A549 treated with GW870086 at 1 μM for 4 hours (cell line): ENCODE measurements around the gene AHCY. TPM values are rescaled to one million over a fixed set of nuclear protein-coding genes. Genes with fewer than 3 reads are reported as not detected.

ENCODE experiments used
- total RNA-seq: library from RNA; stranded (reverse); fragments of 200-300 nt; extraction: Qiagen RNA extraction; gene quantifications from 5 replicates; pipeline ENCODE4 v1.2.3, GENCODE V29; 2022; ENCODE audit warnings: low read depth

The AHCY gene
- 302 to 333 TPM (median 329 TPM) in 5 replicates for total RNA-seq

DNA sequence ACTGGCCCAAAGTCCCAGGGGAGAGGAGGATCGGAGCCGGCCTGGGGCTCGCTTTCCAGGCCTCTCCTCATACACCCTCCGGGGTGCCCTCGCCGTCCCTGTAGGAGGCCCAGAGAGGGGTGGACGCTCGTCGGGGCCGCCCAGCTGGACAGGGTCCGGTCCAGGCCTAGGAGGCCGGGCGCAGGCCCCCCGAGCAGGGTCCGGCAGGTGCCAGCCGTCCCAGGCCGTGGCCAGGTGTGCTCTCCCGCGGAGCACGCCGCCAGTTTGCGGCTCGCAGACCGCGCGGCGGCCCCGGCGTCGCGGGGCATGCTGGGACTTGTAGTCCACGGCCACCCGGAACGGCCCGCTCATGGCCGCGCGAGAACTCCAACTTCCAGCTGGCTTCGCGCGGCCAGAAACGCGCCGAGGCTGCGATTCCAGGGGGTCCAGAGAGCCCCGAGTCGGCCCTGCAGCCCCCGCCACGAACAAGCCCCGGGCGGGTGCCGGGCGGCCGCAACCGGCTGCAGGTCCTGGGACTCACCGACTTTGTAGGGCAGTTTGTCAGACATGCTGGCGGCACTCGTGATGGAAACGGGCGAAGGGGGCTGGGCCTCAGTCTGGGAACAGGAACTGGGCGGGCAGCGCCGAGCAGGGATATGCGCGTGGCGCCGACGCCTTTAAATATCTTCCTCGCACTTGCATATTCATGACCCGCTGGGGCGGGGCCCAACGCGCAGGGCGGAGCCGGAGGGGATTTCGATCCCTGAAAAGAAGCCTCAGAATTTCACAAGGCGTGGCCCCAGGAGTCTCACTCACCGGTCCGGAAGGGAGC lies at the start of gene AHCY:
TSS of gene AHCY (minus strand) at position 633 of the 811 bp plus-strand sequence. CDS start at position 548, 85 bp downstream.

GRCh38 chr20:34240693-34241615 lies 62.2 kb downstream of the AHCY start, which contains the start of gene ASIP:
Gene ASIP, plus strand, starts transcription at chr20:34241423. Its CDS starts 18,952 bp downstream, at chr20:34260375.

Other genes starting within 250 kb of the AHCY start
- 96.2 to 109 TPM (median 96.8 TPM) in 5 replicates for gene EIF2S2, start 191.1 kb downstream of the AHCY start, total RNA-seq
- not detected in 5 replicates for gene ASIP, start 61.9 kb downstream of the AHCY start, total RNA-seq
- gene ITCH, start 59.9 kb upstream of the AHCY start, total RNA-seq = 22.5 to 36.8 TPM (median 32.7 TPM) in 5 replicates
- gene DYNLRB1, start 213.1 kb upstream of the AHCY start, total RNA-seq = 230 to 251 TPM (median 240 TPM) in 5 replicates